Esophagus squamous epithelium (tissue), 4 donors: ENCODE measurements around the gene WDFY1.

Experiments
- CTCF ChIP-seq, 6 experiments: fragments of 450-650 bp in 4 of 6; fragments of 200-600 bp in 2 of 6; sonication (generic) in 2 of 6; IDR thresholded peaks; one replicate each; pipeline ENCODE4 v1.5.1; 2016 to 2019; ENCODE audit warnings: antibody characterized with exemption in 6 of 6, mild to moderate bottlenecking in 4 of 6, moderate library complexity in 4 of 6
- POLR2A ChIP-seq, 4 donors: fragments of 450-650 bp; IDR thresholded peaks; one replicate each; pipeline ENCODE4 v1.6.1; 2017; ENCODE audit warnings: antibody characterized with exemption in 4 of 4, mild to moderate bottlenecking in 4 of 4, moderate library complexity in 3 of 4

- TF ChIP-seq CTCF (IDR thresholded peaks at IDR 0.05) (no peak), POLR2A (IDR thresholded peaks at IDR 0.05) (no peak)
Measured at GRCh38 chr2:223952280-223952968, 7.3 kb upstream of the WDFY1 start.
